Measurements from ENCODE around the gene PPP1R14D.
A peak's percentile ranks its signal among the peaks of the same experiment; 100 is the strongest.
"Not testable (repeated sequence)": the region's sequence is repeated elsewhere in the genome, so short reads cannot be mapped to it uniquely, and the experiment has no call there.

The PPP1R14D gene

GRCh38 chr15:40828447-40829036, at the start of gene PPP1R14D:
TSS of gene PPP1R14D (minus strand) at chr15:40828708. CDS start at chr15:40828641, 67 bp downstream.
- DNase-seq (ENCODE audit: low spot score) = no peak

DNA sequence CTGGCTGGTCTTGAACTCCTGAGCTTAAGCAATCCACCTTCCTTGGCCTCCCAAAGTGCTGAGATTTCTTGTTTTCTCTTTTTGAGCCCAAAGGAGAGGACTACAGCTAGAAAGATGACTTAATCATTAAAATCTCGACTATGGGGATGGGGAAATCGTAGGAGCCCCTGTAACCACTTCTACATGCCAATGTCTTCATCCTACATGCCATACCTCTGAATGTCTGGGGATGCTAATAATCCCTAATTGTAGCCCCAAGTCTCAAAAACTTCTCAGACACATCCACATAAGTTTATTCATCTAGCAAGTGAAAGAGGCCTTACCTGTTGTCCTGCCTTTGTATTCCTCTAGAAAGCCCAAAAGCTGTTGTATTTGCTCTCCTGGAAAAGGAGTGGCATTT, 49.2 kb upstream of the PPP1R14D start:
- DNase-seq (ENCODE audit: low spot score) = no peak

GRCh38 chr15:40875991-40876730, 47.7 kb upstream of the PPP1R14D start:
- no peak for DNase-seq (ENCODE audit: low spot score)

GRCh38 chr15:40873694-40874561, 45.4 kb upstream of the PPP1R14D start, which contains the start of gene RHOV:
TSS of gene RHOV (minus strand) at chr15:40874234. CDS start at chr15:40874139, 95 bp downstream.
- DNase-seq (ENCODE audit: low spot score) = no peak

DNA sequence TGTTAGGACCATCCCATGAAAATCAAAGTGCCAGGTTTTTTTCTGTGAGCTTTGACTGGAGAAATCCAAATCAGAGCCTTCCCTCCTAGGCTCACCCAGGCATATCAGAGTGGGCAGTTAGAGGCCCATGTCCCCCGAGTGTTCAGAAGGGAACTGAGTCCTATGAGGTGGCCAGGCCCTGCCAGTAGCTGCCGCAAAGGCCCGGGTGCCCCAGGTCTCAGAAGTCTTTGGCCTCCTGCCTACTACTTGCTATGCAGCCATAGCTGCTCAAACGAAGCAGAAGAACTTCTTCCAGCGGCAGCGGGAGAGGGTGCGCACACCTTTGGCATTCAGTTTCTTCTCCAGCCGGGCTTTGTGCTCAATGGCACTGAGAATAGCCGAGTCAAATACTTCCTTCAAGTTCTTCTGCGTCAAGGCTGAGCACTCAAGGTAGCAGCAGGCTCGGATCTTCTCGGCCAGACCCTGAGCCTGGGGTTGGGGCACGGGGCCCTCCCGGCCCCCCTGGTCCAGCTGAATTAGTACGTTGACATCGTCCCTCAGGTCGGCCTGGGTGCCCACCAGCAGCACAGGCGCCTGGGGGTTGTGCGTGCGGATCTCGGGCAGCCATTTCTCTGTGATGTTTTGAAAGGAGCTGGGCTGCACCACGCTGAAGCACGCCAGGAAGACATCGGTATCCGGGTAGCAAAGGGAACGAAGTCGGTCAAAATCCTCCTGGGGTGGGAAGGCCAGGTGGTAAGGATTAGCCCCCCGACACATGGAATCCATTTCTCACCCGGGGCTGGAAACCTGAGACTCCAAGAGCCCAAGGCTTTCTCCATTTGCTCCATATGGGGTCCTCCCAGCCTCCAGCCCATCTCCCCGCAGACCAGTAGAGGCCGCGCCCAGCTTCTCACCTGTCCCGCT, 44.5 kb upstream of the PPP1R14D start:
- no peak for DNase-seq (ENCODE audit: low spot score)

DNA sequence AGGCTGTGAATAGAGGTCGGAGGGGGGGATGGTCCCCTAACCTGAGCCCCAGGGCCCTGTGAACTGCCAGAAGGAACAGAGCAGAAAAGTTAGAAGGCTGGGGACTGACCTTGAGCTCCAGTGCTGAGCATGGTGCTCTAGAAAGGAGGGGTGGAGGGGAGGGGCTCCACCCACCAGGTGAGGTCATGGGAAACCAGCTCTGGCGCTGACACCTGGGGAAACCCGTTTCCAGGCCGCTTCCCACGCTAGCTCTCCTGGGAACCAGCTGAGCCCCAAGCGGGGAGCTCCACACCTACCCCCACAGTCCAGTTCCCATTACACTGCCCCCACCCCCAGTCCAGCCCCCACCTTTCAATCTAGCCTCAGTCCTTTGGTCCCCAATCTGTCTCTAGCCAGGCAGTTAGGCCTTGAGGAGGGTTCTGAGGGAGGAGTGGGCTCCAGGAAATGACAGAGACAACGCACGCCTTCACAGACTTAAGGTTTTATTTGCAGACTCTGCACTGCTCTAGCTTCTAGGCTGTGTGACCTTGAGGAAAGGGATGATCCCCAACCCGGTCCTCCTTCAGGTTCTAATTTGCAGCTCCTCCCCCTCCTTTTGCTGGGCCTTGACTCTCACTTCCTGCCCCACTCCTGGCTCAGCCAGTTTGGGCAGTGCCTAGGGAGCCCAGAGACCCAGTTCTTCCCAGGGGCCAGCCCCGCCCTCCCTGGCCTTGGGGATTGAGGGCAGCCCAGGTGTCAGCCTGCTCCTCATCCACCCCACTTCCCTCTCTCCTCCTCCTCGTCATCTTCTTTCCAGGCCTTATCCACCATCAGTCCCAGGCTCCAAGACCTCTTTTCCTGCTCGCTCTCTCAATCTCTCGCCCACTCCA, 43.5 kb upstream of the PPP1R14D start:
- no peak for DNase-seq (ENCODE audit: low spot score)

GRCh38 chr15:40870716-40871115, 42.2 kb upstream of the PPP1R14D start:
- DNase-seq (ENCODE audit: low spot score) = no peak

DNA sequence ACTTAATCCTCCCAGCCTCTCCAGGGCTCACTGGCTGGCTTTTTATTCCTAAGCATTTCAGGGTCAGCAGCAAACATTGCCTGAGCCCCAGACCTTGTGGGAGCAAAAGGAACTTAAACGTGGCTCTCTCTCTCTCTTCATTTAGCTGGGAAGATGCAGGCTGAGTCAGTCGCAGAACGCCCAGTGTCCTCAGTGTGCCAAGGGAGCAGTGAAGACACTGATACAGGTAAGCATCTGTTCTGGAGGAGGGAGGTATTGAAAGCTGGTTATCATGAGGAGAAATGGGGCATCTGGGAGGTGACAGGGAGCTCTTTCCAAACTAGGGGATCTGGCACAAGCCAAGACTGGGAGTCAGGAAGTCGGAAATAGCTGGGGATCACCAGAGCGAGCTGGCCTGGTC, 41.2 kb upstream of the PPP1R14D start:
- DNase-seq (ENCODE audit: low spot score) = no peak

- no peak for DNase-seq (ENCODE audit: low spot score)
These were observed 38.7 kb upstream of the PPP1R14D start for GRCh38 chr15:40867199-40867598.

- DNase-seq (ENCODE audit: low spot score) = no peak
These were observed 35.3 kb upstream of the PPP1R14D start for GRCh38 chr15:40863660-40864270.

- not testable (repeated sequence) for DNase-seq (ENCODE audit: low spot score)
These were observed 32.6 kb upstream of the PPP1R14D start for GRCh38 chr15:40861147-40861546.

DNA sequence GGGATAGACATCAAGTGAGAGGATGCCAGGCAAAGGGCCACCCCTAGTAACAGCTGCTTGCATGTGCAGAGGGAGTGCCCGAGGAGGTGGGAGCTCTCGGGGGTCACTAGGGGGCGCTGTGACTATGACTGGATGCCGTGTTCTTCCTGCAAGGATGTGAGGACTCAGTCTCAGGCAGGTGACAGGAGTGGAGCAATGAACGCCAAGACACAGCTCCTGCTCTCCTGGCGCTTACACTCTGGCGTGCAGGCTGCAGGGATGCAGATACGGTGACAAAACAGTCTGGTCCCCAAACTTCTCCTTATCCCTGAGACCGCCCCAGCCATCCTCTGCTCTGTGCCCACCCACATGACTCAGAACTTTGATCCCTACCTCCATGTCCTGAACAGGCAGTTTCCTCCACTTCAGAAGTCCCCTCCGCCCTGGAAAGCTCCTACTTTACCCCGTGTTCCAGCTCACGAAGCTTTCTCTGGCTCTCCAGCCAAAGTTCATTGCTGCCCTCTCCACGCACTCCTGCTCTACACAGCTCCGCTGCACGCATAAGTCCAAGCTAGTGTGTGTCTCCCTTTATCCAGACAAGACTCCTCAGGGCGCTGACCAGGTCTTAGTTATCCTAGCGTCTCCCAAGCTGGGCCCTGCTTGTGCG, 30.8 kb upstream of the PPP1R14D start:
- peak; percentile 69 for DNase-seq (ENCODE audit: low spot score)

DNA sequence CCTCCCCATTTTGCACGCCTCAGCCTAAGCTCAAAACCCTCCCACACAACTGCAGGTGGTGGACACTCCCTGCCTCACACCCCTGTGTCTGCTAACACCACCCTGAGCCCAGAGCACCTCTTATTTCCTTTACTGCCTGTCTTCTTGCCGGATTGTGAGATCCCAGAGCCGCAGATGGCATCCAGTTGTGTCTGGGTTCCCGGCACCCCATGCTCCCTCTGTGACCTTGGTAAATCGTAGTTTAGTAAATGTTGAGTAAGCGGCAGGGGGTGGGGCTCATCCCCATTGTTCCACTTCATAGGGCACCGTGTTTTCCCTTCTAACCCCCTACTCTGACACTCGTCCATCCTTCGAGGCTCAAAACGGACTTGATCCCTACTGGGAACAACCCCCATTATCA, 30.2 kb upstream of the PPP1R14D start:
- no peak for DNase-seq (ENCODE audit: low spot score)

DNA sequence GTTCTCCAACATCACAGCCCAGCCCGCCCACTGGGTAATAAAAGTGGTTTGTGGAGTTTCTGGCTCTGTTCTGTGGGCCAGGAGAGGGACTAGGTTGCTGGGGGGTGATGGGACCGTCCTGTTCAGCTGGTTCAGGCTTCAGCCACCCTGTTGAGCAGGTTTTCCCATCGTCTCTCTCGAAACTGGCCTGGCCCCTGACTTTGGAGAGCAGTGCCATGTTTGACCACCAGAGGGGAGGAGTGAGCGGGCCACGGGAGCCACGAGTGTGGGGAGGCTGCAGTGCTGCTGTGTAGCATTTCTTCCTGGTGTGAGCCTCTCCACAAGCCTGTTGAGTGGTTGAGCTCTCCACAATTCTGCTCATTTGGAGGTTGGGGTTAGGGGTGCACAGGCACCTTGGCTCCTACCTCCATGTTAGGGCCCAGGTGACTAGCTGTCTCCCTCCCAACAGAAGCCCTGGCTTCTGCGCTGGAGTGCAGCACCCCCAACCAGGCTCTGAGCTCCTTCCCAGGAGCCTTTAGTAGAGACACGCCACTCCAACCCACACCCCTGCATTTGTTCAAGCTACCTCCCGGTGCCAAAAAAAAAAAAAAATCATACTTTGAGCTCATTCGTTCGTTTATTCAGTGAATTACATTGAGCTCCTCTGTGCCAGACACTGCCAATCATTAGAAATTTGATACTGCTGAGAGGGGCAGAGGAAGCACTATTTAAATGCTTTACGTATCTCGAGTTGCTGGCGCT, 29.3 kb upstream of the PPP1R14D start:
- DNase-seq (ENCODE audit: low spot score) = peak; percentile 75

- no peak for DNase-seq (ENCODE audit: low spot score)
These were observed 28.2 kb upstream of the PPP1R14D start for GRCh38 chr15:40856746-40857145.

DNA sequence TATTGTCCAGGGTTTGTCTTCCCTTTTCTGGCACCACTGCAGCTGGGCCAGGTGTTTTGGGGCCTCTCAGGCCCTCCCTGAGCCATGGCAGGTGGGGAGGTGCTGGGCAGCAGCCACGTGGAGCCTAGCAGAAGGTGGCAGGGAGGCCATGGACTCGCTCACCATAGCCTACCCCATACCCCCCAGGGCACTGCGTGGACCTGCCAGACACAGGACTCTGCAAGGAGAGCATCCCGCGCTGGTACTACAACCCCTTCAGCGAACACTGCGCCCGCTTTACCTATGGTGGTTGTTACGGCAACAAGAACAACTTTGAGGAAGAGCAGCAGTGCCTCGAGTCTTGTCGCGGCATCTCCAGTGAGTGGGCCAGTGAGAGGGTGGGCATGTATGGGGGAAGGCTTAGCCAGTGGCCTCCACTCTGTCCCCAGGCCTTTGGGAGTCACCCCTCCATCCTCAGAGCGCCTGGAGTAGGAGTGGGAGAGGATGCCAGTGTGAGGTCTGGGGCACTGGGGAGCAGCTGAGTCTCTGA, 27.3 kb upstream of the PPP1R14D start:
- DNase-seq (ENCODE audit: low spot score) = no peak

GRCh38 chr15:40854161-40854560, 25.7 kb upstream of the PPP1R14D start:
- DNase-seq (ENCODE audit: low spot score) = no peak

DNA sequence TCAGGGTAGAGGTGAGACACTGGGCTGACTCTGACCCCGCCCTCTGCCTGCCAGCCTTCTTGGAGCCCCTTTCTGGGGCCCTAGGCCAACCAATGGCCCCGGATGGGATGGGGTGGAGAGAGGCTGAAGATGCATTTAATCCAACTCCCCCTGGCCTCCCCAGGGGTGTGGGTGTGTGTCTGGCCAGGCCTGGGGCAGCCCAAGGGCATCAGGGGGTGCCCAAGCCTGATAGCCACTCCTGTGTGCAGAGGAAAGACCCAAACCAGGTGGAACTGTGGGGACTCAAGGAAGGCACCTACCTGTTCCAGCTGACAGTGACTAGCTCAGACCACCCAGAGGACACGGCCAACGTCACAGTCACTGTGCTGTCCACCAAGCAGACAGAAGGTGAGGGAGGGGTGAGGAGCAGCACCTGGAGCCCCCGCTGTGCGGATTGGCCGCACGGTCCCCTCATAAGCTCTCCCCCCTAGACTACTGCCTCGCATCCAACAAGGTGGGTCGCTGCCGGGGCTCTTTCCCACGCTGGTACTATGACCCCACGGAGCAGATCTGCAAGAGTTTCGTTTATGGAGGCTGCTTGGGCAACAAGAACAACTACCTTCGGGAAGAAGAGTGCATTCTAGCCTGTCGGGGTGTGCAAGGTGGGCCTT, 24.9 kb upstream of the PPP1R14D start:
- no peak for DNase-seq (ENCODE audit: low spot score)
